SHP77 (cell line): ENCODE data around the gene DPYSL4.

ENCODE experiments used
- DNase-seq, 2 experiments: peaks; one replicate each; lab custom pipeline; 2025; lab: John Stamatoyannopoulos, UW

The DPYSL4 gene

GRCh38 chr10:132186488-132187429 is at the start of gene DPYSL4:
TSS of gene DPYSL4 (plus strand) at chr10:132186948. CDS start at chr10:132187064, 116 bp downstream.
- no peak for DNase-seq

GRCh38 chr10:132137111-132138072 is 49.4 kb upstream of the DPYSL4 start:
- no peak for DNase-seq

DNA sequence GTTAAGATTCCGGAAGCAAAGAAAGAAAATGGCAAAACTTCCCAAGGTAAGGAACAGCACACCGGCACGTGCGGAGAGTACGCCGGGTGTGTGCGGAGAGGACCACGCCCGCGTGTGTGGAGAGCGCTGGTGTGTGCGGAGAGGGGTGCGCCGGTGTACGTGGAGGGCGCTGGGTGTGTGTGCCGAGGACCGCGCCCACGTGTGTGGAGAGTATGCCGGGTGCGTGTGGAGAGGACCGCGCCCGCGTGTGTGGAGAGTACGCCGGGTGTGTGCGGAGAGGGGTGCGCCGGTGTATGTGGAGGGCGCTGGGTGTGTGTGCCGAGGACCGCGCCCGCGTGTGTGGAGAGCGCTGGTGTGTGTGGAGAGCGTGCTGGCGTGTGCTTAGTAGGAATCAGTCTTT is 48.6 kb upstream of the DPYSL4 start:
- DNase-seq, result no peak

DNA sequence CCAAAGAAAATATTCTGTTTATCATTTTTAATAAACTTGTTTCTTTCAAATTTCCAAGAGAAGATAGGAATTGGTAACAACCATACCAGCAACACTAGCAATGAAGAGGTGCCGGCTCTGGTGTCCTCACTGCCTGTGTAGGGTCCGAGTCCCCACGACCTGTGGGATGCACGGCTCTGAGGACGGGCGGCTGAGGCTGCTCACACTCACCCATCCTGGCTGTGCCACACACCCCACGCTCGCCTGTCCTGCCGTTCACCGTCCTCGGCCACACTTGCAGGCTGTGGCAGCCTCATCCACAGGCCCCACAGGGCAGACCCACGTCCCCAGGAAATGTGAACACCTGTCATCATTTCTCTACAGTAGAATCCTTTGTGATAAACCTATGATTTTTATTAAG is 48.2 kb upstream of the DPYSL4 start:
- no peak for DNase-seq

DNA sequence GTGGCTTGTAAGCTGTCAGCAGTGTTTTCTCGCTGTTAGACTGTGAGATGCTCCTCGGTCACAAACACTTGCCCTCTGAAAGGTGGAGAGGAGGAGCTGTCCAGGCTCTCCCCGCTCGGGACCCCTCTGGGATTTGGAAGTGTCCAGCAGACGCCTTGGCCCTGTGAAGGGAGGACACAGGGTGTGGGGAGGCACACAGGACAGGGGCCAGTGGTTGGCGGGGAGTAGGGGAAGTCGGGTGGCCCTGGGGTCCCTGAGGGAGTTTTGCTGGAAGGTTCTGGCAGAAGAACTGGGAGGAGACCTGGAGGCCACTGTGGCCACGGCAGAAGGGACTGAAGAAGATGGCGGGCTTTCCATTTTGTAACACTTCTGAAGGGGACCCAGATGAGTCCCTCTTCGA is 47.2 kb upstream of the DPYSL4 start:
- DNase-seq, result no peak

DNA sequence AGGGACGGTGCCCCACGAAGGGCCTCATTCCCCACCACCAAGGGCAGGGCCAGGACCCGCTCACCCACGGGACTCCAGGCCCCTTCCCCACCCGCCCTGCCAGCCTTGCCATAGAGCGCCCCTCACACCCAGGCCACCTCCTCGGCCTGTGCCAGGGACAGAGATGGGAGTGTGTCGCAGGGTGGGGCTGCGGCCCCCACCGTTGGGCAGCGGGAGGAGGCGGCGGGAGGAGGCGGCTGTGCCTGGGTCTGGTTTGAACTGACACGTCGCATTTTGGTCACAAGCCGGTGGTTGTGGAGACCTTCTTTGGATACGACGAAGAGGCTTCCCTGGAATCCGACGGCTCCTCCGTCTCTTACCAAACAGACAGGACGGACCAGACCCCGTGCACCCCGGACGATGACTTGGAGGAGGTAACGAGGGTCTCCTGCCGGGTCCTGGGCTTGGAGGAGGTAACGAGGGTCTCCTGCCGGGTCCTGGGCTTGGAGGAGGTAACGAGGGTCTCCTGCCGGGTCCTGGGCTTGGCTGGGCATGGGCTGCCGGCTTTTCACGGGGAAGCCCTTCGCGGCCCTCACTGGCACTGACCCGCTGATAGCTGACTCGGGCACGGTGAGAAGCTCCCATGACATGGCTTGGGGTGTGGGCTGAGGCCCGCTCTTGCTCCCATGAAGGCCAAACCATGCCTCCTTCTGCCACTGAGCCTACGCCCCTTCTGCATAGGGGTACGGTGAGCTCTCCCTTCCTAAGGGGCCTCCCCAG is 46.4 kb upstream of the DPYSL4 start:
- no peak for DNase-seq

- DNase-seq, result no peak
Observed at GRCh38 chr10:132141076-132141475, 45.7 kb upstream of the DPYSL4 start.

DNA sequence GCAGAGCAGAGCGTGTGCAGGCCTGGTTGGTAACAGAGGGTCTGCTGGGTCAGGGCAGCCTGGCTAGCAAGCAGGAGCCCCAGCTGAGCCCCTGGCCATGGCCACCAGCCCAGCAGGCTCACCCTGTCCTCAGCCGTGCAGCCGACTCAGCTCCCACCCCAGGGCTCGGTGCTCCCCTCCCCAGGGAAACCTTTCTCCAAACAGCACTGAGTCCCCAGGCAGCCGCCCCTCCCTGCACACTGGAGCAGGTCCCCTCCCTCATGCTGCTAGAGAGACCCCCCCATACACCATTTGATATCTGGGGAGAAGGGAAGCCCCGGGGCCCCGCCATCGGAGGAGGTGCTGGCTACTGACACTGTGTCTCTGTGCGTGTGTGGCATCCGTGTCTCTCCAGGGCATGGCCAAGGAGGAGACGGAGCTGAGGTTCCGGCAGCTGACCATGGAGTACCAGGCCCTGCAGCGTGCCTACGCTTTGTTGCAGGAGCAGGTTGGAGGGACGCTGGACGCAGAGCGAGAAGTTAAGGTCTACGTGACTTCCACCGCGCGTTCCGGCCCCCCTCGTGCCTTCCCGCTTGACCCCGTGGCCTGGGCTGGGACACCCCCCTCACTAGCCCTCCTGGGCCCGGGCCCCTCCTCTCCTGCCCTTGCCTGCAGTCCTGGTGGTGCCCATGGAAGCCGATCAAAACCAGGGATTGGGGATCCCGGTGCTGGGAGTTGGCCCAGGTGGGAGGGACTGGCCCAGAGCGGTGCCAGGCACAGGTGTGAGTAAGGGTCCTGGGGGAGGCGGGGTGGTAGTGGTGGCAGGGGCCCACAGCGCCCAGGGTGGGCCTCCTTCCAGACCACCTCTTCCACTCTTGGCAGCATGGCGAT is 45.0 kb upstream of the DPYSL4 start:
- no peak for DNase-seq

- DNase-seq, result no peak
Observed at GRCh38 chr10:132142396-132143161, 44.2 kb upstream of the DPYSL4 start.

DNA sequence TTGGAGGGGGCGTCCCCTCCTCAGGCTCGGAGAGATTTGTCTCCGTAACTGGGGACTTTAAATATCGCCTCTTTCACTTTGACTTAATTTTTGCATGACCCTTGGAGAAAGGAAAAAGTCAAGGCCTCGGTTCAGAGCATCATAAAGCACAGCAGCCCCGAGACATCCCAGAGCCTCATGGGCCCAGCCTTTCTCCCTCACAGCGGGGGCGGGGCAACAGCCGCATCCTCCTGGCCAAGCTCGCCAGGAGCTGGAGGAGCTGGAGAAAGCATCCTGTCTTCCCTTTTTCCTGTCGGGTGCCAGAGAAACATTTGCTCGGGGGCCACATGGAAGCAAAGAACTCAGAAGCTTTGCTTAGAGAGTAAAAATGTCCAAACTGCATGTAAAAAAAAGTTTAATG is 43.6 kb upstream of the DPYSL4 start:
- no peak for DNase-seq

GRCh38 chr10:132144086-132144485 is 42.7 kb upstream of the DPYSL4 start:
- no peak for DNase-seq

- no peak for DNase-seq
Observed at GRCh38 chr10:132145002-132145401, 41.7 kb upstream of the DPYSL4 start.

DNA sequence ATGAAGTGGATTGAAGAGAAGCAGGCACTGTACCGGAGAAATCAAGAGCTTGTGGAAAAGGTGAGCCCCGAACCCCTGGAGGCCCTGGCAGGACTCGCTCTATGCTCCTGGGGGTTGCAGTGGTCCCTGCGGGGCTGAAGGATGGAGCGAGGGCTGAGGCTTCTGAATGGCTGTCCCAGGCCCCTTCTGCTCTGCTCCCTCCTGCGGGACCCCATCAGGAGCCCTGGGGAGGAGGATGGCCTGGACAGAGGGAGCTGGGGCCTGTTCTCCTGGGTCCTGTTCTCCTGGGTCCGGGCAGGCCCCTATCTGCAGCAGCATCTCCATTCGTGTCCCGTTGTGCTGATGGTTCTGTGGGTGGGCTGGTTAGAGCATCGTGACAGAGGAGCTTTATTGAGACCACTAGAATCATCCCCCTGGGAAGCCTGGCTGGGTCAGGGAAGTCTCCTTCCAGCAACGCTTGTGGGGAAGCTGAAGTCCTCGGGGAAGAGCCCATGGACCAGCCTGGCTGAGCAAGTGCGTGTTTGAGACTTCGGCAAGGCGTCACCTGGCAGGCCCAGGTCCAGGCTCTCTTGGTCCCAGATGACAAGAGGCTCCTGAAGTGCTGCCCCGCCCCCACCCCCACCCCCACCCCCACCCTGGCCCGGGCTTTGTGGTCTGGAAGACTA is 41.1 kb upstream of the DPYSL4 start:
- no peak for DNase-seq

DNA sequence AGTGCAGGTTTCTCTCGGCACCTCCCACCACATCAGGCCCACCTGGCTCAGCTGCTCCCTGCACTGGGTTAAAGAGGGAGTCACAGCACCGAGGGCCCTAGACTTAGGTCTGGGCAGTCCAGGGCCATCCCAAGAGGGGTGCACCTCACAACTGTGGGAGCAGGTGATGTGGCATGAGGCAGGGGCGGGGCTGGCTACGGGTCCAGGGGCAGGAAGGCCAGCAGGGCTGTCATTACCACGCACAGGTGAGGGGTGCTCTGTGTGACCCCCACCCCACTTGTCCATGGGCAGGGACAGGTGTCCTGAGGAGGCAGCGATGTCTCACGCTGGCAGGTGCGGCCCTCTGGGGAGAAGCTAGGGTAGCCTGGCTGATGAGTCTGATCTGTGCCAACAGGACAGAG is 40.5 kb upstream of the DPYSL4 start:
- DNase-seq, result no peak

- DNase-seq, result no peak
Observed at GRCh38 chr10:132146941-132147915, 39.5 kb upstream of the DPYSL4 start.

GRCh38 chr10:132148261-132149251 is 38.2 kb upstream of the DPYSL4 start:
- DNase-seq, result no peak

GRCh38 chr10:132149271-132149670 is 37.5 kb upstream of the DPYSL4 start:
- DNase-seq, result no peak
